Activated T-cell treated with anti-CD3 and anti-CD28 coated beads, Interleukin-2, amount 50 U/mL, for 1 hour (primary cell): ENCODE measurements around the gene ZNF830.
"Not testable (repeated sequence)": the region's sequence is repeated elsewhere in the genome, so short reads cannot be mapped to it uniquely, and the experiment has no call there.

Experiments used
- DNase-seq: peaks from one replicate; pipeline ENCODE4 v3.0.0-alpha.2; 2020

Gene ZNF830

GRCh38 chr17:34991606-34992005 is 30.3 kb downstream of the ZNF830 start:
- no peak for DNase-seq

GRCh38 chr17:34993031-34993430 is 31.7 kb downstream of the ZNF830 start:
- DNase-seq: no peak

- no peak for DNase-seq
These were observed 35.3 kb downstream of the ZNF830 start for GRCh38 chr17:34996422-34997285.

GRCh38 chr17:34997355-34997862 is 36.1 kb downstream of the ZNF830 start:
- no peak for DNase-seq

- DNase-seq: peak; percentile 86
These were observed 36.9 kb downstream of the ZNF830 start for GRCh38 chr17:34998205-34998604.

GRCh38 chr17:34999456-34999855 is 38.1 kb downstream of the ZNF830 start:
- no peak for DNase-seq

- not testable (repeated sequence) for DNase-seq
These were observed 39.6 kb downstream of the ZNF830 start for GRCh38 chr17:35000965-35001364.

- no peak for DNase-seq
These were observed 40.2 kb downstream of the ZNF830 start for GRCh38 chr17:35001549-35001948.

GRCh38 chr17:35002876-35003551 is 41.7 kb downstream of the ZNF830 start:
- no peak for DNase-seq

- no peak for DNase-seq
These were observed 42.4 kb downstream of the ZNF830 start for GRCh38 chr17:35003778-35004177.

- DNase-seq: no peak
These were observed 45.0 kb downstream of the ZNF830 start for GRCh38 chr17:35006345-35006744.

GRCh38 chr17:35006961-35007360 is 45.6 kb downstream of the ZNF830 start:
- DNase-seq: no peak

- DNase-seq: no peak
These were observed 48.8 kb downstream of the ZNF830 start for GRCh38 chr17:35010093-35010492.

GRCh38 chr17:35011671-35012216 is 50.4 kb downstream of the ZNF830 start:
- DNase-seq: no peak
